Type B pancreatic cell (in vitro differentiated cells): ENCODE measurements around the gene ADAP1. TPM values are rescaled to one million over a fixed set of nuclear protein-coding genes. Genes with fewer than 3 reads are reported as not detected.

ENCODE experiments used
- DNase-seq: peaks from one replicate; pipeline ENCODE4 v3.0.0; 2021; ENCODE audit warnings: mixed read lengths; ENCODE audit not compliant: unreplicated experiment; ENCODE audit errors: extremely low spot score
- H3K27ac Mint-ChIP-seq: 2 replicates; pipeline ENCODE4 v1.8.0; 2021; ENCODE audit warnings: mild to moderate bottlenecking, mixed read lengths
- H3K27me3 Mint-ChIP-seq: 2 replicates; pipeline ENCODE4 v1.8.0; 2021; ENCODE audit warnings: mixed read lengths
- H3K36me3 Mint-ChIP-seq: 2 replicates; pipeline ENCODE4 v1.8.0; 2021; ENCODE audit warnings: mixed read lengths
- H3K4me1 Mint-ChIP-seq: one replicate; pipeline ENCODE4 v1.8.0; 2021; ENCODE audit warnings: mixed read lengths; ENCODE audit not compliant: unreplicated experiment
- H3K4me3 Mint-ChIP-seq: 2 replicates; pipeline ENCODE4 v1.8.0; 2021; ENCODE audit warnings: mild to moderate bottlenecking, mixed read lengths
- H3K9me3 Mint-ChIP-seq: 2 replicates; pipeline ENCODE4 v1.8.0; 2021; ENCODE audit warnings: mixed read lengths
- total RNA-seq: library from RNA; stranded (reverse); gene quantifications from 2 replicates; pipeline ENCODE4 v1.2.1, GENCODE V29; 2021; ENCODE audit warnings: low replicate concordance
- TF ChIP-seq, protein P1 (sequence below): fragments of 200-600 bp; sonication (generic); conservative IDR thresholded peaks from 2 replicates; pipeline ENCODE4 v1.5.0; 2021; ENCODE audit warnings: antibody characterized with exemption, mild to moderate bottlenecking

ADAP1 gene
- total RNA-seq, 1 donor from 2014 or later = 15.7 TPM

DNA sequence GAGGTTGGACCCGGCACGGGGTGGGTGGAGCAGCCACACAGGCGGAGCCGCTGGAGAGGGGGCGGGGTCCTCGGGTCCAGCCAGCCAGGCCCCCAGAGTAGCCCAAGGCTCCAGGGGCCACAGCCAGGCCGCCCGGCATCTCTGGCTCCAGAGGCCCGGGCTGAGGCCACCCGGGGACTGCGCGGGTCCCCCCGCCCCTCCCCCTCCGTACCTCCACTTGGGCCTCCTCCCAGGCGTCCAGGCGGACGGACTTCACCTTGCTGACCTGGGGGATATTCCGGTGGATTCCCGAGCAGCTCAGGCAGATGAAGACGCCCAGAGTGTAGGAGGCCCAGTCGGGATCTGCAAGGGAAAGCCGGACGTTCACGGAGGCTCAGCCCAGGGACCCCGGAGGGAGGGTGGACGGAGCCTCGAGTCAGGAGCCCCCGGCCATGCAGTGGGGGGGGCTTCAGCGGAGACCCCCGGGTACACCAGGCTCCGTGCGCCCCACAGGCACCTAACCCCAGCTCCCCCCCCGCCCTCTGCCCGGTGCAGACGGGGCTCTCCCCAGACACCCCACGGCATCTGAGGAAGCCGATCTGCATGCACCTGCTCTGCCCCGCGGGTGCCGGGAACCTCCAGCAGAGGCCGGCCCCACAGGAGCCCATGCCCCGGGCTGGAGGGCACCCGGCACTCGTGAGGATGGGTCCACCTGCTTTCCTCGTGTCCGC is 19.2 kb downstream of the ADAP1 start:
- TF ChIP-seq, protein P1, sequence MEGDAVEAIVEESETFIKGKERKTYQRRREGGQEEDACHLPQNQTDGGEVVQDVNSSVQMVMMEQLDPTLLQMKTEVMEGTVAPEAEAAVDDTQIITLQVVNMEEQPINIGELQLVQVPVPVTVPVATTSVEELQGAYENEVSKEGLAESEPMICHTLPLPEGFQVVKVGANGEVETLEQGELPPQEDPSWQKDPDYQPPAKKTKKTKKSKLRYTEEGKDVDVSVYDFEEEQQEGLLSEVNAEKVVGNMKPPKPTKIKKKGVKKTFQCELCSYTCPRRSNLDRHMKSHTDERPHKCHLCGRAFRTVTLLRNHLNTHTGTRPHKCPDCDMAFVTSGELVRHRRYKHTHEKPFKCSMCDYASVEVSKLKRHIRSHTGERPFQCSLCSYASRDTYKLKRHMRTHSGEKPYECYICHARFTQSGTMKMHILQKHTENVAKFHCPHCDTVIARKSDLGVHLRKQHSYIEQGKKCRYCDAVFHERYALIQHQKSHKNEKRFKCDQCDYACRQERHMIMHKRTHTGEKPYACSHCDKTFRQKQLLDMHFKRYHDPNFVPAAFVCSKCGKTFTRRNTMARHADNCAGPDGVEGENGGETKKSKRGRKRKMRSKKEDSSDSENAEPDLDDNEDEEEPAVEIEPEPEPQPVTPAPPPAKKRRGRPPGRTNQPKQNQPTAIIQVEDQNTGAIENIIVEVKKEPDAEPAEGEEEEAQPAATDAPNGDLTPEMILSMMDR = no peak
- no peaks in the 10 kb centered on the region for H3K9me3 Mint-ChIP-seq
- no peak overlapping the region for H3K4me3 Mint-ChIP-seq
- H3K36me3 Mint-ChIP-seq = no peaks in the 10 kb centered on the region
- no peaks in the 10 kb centered on the region for H3K4me1 Mint-ChIP-seq
- no peak for DNase-seq
- peaks cover 5% of the 10 kb centered on the region for H3K27me3 Mint-ChIP-seq
- H3K27ac Mint-ChIP-seq = no peak overlapping the region

DNA sequence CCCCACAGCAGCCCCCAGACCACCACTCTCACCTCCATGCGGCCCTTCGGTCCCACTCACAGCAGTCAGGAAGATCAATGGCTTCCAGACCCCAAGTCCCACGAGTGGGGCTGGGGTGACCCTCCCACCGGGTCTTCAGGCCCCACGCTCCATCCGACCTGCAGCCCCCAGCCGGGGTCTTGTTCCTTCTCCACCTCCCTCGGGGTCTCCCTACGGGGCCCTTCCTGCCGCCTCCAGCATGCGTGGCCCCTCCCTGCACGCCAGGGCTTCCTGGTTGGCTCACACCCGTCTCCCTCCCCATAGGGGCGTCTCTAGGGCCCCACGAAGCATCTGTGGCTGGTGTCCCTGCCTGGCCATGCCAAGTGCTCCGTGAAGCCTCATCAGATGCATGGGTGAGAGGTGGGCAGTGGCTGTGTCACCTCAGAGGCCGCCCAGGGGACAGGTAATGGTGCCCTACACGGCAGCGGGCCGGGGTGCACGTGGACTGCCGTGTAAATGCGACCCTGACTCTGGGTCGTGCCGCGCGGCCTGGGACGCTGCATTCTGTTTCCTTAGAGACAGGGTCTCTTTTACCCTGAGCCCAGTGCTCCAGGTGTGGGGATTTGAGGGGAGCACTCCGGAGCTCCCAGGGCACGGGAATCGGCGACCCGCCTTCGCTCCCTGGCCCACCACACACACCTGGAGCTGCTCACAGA is 19.9 kb downstream of the ADAP1 start:
- Mint-ChIP-seq H3K36me3 (no peaks in the 10 kb centered on the region), H3K27me3 (no peaks in the 10 kb centered on the region), H3K9me3 (no peaks in the 10 kb centered on the region), H3K27ac (no peak overlapping the region), H3K4me1 (no peaks in the 10 kb centered on the region), H3K4me3 (no peak overlapping the region)
- DNase-seq = no peak
- TF ChIP-seq, protein P1 = no peak

DNA sequence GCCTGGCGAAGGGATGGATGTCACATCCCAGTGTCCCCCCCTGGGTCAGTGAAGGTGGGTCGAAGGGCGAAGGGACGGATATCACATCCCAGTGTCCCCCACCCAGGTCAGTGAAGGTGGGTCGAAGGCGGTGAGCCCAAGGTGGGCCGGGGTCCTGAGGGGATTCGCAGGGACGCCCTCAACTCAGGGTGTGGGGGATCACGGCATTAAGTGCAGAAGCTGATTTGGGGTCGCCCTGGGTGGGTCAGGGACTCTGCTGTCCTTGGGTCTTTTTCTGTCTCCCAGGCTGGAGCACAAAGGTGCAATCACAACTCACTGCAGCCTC is 21.9 kb downstream of the ADAP1 start:
- no peak overlapping the region for H3K27ac Mint-ChIP-seq
- TF ChIP-seq, protein P1 = no peak
- no peak overlapping the region for H3K4me3 Mint-ChIP-seq
- no peaks in the 10 kb centered on the region for H3K9me3 Mint-ChIP-seq
- no peak for DNase-seq
- no peaks in the 10 kb centered on the region for H3K4me1 Mint-ChIP-seq
- H3K27me3 Mint-ChIP-seq = no peaks in the 10 kb centered on the region
- H3K36me3 Mint-ChIP-seq = no peaks in the 10 kb centered on the region

DNA sequence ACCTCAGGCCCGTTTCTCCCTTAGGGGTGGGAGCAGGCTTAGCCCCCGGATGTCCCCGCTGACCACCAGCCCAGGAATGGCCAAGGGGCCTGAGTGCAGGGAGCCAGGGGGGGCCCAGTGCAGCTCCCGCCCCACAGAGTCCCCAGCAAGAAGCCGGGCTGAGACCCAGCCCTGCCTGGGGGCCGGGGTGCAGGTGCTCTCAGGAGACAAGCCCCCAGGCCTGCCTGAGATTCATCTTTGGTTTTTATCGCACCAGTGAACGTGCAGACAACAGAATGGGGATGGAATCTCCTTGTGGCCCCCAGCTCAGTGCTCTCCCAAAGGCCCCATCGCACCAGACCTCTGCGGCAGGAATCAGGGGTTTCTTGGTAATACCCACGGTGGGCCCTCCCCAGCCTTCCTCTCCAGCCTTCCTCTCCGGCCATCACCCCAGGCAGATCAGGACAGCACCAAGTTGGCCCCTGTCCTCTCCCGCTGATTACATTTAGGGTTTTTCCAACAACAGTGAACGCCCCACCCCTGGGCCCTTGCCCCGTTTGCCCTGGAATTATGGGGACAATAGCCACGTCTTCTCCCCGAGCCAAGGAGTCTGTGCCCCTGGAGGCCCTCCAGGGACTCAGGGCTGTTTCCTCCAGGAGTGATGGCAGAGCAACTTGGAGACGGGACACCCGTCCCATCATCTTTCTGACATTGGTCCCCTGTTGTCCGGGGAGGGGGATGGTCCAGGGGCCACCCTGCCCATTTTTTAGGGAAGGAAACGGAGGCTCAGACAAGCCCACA is 22.4 kb downstream of the ADAP1 start:
- no peak for DNase-seq
- H3K27me3 Mint-ChIP-seq = no peaks in the 10 kb centered on the region
- no peak overlapping the region for H3K4me3 Mint-ChIP-seq
- no peaks in the 10 kb centered on the region for H3K36me3 Mint-ChIP-seq
- TF ChIP-seq, protein P1 = no peak
- no peak overlapping the region for H3K27ac Mint-ChIP-seq
- peaks cover 4% of the 10 kb centered on the region for H3K4me1 Mint-ChIP-seq
- H3K9me3 Mint-ChIP-seq = no peaks in the 10 kb centered on the region

DNA sequence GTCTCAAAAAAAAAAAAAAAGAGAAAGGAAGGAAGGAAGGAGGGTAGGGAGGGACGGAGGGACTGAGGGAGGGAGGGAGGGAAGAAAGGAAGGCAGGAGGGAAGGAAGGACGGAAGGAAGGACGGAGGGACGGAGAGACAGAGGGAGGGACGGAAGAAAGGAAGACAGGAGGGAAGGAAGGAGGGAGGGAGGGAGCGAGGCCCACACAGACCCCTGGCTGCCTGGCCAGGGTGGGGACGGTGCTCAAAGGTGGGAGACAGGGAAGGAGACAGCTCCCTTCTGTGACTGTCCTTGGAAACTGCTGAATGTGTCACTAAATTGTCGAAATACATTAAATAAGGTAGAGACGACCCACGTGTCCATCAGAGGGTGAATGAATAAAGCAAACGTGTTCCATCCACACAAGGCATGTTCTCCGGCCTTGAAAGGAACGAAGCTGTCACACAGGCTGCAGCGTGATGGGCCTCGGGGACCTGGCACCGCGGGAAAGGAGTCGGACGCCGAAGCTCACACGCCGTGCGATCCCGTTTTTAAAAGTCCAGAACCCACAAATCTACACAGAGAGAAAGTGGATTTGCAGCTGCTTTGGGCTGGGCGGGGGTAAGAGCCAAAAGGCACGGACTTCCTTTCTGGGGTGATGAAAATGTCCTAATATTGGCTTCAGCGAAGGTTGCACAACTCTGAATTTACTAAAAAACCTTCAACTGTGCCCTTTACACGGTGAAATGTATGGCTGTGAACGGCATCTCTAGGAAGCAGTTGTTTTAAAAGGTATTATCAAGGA is 23.3 kb downstream of the ADAP1 start:
- no peaks in the 10 kb centered on the region for H3K36me3 Mint-ChIP-seq
- peaks cover 4% of the 10 kb centered on the region for H3K4me1 Mint-ChIP-seq
- no peaks in the 10 kb centered on the region for H3K27me3 Mint-ChIP-seq
- H3K4me3 Mint-ChIP-seq = no peak overlapping the region
- H3K27ac Mint-ChIP-seq = no peak overlapping the region
- TF ChIP-seq, protein P1 = no peak
- H3K9me3 Mint-ChIP-seq = no peaks in the 10 kb centered on the region
- no peak for DNase-seq
